CD4-positive, alpha-beta memory T cell (primary cell): Measurements from ENCODE around the gene MAGIX. TPM values are rescaled to one million over a fixed set of nuclear protein-coding genes. Genes with fewer than 3 reads are reported as not detected.
A peak's percentile ranks its signal among the peaks of the same experiment; 100 is the strongest.
"Not testable (repeated sequence)": the region's sequence is repeated elsewhere in the genome, so short reads cannot be mapped to it uniquely, and the experiment has no call there.

Experiments used
- CTCF ChIA-PET: fragments of 350-600 bp; sonication (Branson Sonifier 250); formaldehyde crosslinking; loops from one replicate; lab custom pipeline; 2021; ENCODE audit warnings: inconsistent platforms; ENCODE audit not compliant: partially characterized antibody; lab: Charles Lee
- POLR2A ChIA-PET: fragments of 350-600 bp; sonication (Branson Sonifier 250); formaldehyde crosslinking; loops from one replicate; lab custom pipeline; 2021; ENCODE audit not compliant: partially characterized antibody; lab: Charles Lee
- DNase-seq, 5 donors: peaks; one replicate each; pipeline versions ENCODE4 v3.0.0 to v3.0.0-alpha.2; 2020 to 2022; ENCODE audit warnings: mixed read lengths in 1 of 5
- H3K27ac ChIP-seq: one replicate; pipeline ENCODE4 v1.7.0; 2013; ENCODE audit warnings: low read depth, low read length
- H3K27me3 ChIP-seq: 2 replicates; pipeline ENCODE4 v1.7.0; 2013; ENCODE audit warnings: mild to moderate bottlenecking, low read length, moderate library complexity; ENCODE audit not compliant: insufficient read depth
- H3K36me3 ChIP-seq: 2 replicates; pipeline ENCODE4 v1.7.0; 2013; ENCODE audit warnings: mild to moderate bottlenecking, low read length, moderate library complexity; ENCODE audit not compliant: insufficient read depth
- H3K4me1 ChIP-seq: 2 replicates; pipeline ENCODE4 v1.7.0; 2013; ENCODE audit warnings: mild to moderate bottlenecking, low read length, moderate library complexity; ENCODE audit not compliant: insufficient read depth
- H3K4me3 ChIP-seq, 2 donors: one replicate each; pipeline ENCODE4 v1.7.0; 2013; ENCODE audit warnings: low read length in 2 of 2, mild to moderate bottlenecking in 1 of 2
- H3K9me3 ChIP-seq, 2 donors: one replicate each; pipeline ENCODE4 v1.7.0; 2013; ENCODE audit warnings: low read length in 2 of 2, control low read depth in 1 of 2; ENCODE audit not compliant: control insufficient read depth in 1 of 2
- H3K27ac Mint-ChIP-seq, 7 donors: one replicate each; pipeline ENCODE4 v1.8.0; 2020 to 2021; ENCODE audit warnings: mixed read lengths in 7 of 7, mild to moderate bottlenecking in 6 of 7, inconsistent platforms in 3 of 7, moderate library complexity in 3 of 7
- H3K27me3 Mint-ChIP-seq, 2 donors: one replicate each; pipeline ENCODE4 v1.8.0; 2020 to 2021; ENCODE audit warnings: mixed read lengths in 2 of 2
- H3K36me3 Mint-ChIP-seq, 2 donors: one replicate each; pipeline ENCODE4 v1.8.0; 2020 to 2021; ENCODE audit warnings: mixed read lengths in 2 of 2, inconsistent platforms in 1 of 2, mild to moderate bottlenecking in 1 of 2
- H3K4me1 Mint-ChIP-seq, 4 donors: one replicate each; pipeline ENCODE4 v1.8.0; 2020 to 2021; ENCODE audit warnings: mixed read lengths in 4 of 4, mild to moderate bottlenecking in 1 of 4
- H3K4me3 Mint-ChIP-seq, 8 donors: one replicate each; pipeline ENCODE4 v1.8.0; 2020 to 2021; ENCODE audit warnings: mixed read lengths in 8 of 8, mild to moderate bottlenecking in 7 of 8, moderate library complexity in 6 of 8, inconsistent platforms in 3 of 8
- H3K9me3 Mint-ChIP-seq, 8 donors: one replicate each; pipeline ENCODE4 v1.8.0; 2020 to 2021; ENCODE audit warnings: mixed read lengths in 8 of 8, mild to moderate bottlenecking in 5 of 8, inconsistent platforms in 3 of 8, moderate library complexity in 1 of 8
- intact Hi-C: fragments of 100-400 bp; cut with micrococcal nuclease; formaldehyde crosslinking; loops from one replicate; pipeline ENCODE4 v1.15.1; 2023
- polyA plus RNA-seq, 2 donors: library from polyadenylated mRNA; unstranded; fragments of 300-500 nt; fragmentation: Illumina TruSeq; gene quantifications; one replicate each; pipeline ENCODE4 v1.2.3, GENCODE V29; 2021
- total RNA-seq, 2 experiments: library from RNA; stranded (reverse); gene quantifications; one replicate each; pipeline ENCODE4 v1.2.3, GENCODE V29; 2021

MAGIX gene
- total and polyA plus RNA-seq, 4 experiments from 2014 or later = 0.21 to 2.2 (median 1.3) TPM

DNA sequence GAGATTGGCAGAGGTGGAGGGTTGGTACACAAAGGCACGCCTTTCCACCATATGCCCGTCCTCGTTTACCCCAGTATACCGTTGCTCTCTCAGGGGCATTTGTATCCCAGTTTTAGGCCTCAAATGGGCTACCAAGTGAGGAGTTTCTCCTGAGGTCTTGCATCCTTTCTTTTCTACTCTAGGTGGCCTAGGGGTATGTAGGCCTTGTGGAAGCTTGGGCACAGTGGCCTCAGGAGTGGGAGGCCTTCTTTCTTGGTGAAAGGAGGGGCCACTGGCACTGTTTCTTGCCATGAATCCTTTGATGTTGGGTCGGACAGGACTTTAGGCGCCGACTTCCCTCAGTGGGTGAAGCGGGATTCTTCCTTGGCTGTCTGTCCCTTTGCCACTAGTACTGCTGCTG lies 15.3 kb upstream of the MAGIX start:
- Mint-ChIP-seq H3K36me3 (no peaks in the 10 kb centered on the region), H3K27ac (no peak overlapping the region), H3K4me3 (no peak overlapping the region), H3K9me3 (peaks cover 0 to 5% (median 0%) of the 10 kb centered on the region in 8 donors), H3K4me1 (no peaks in the 10 kb centered on the region), H3K27me3 (no peaks in the 10 kb centered on the region)
- intact Hi-C loops = no loop called here
- no peaks in the 10 kb centered on the region for H3K36me3 ChIP-seq
- no peaks in the 10 kb centered on the region for H3K4me1 ChIP-seq
- H3K27ac ChIP-seq = no peak overlapping the region
- no peaks in the 10 kb centered on the region for H3K9me3 ChIP-seq
- H3K4me3 ChIP-seq = no peak overlapping the region
- CTCF ChIA-PET = no interaction called here
- no peak for DNase-seq
- POLR2A ChIA-PET = no interaction called here
- H3K27me3 ChIP-seq = no peaks in the 10 kb centered on the region

DNA sequence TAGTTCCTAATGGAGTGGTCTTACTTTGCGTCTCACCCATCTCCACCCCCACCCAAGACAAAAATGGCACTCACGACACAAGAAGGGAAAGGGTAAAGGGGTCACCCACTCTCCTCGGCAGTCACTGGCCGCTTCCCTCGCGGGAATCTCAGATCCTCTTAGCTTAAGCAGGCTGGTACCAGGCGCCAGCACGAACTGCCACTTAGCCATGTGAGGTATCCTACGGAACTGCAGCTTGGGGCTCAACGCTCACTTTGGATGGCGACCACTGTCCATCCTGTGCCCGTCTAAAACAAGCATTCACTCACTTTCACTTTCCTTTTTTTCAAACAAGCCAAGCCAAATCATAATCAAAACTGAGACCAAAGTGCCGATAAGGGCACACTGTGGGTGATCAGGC lies 14.6 kb upstream of the MAGIX start:
- H3K4me1 ChIP-seq = no peaks in the 10 kb centered on the region
- ChIA-PET CTCF (no interaction called here), POLR2A (no interaction called here)
- Mint-ChIP-seq H3K27ac (no peak overlapping the region), H3K4me3 (no peak overlapping the region), H3K4me1 (no peaks in the 10 kb centered on the region), H3K9me3 (no peaks in the 10 kb centered on the region), H3K27me3 (no peaks in the 10 kb centered on the region), H3K36me3 (no peaks in the 10 kb centered on the region)
- H3K4me3 ChIP-seq = no peak overlapping the region
- no peaks in the 10 kb centered on the region for H3K9me3 ChIP-seq
- H3K27ac ChIP-seq = no peak overlapping the region
- no peaks in the 10 kb centered on the region for H3K27me3 ChIP-seq
- intact Hi-C loops = no loop called here
- H3K36me3 ChIP-seq = no peaks in the 10 kb centered on the region
- no peak for DNase-seq

DNA sequence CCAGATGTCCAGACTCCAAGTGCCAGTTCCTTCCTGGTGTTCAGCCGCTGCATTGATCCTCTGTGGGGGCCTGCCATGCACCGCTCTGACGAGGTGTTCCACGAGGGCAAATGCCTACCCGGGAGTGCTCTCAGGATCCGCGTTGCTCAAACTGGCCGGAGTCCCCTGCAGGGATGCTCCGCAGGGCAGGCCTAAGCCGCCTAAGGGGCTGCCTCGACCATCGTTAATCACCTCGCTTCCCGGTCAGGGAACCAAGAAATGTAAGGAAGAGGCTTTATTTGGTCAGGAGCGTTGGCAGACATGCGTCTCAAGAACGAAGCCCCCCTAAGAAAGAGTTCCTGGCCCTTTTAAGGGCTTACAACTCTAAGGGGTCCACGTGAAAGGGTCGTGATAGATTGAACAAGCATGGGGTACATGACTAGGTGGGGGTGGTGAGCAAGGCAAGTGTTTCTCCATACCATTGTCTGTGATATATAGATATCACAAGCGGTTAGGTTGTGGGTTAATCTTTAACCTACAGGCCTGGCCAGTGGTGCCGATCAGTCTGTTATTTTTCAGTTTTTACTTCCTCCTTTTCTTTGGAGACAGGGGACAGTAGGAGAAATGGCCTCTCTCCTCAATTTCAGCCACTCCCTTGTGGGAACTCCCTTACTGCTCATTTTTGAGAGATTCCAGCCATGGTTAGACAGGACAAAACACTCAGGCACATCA lies 14.0 kb upstream of the MAGIX start:
- POLR2A ChIA-PET, H3K27me3 ChIP-seq, DNase-seq, H3K36me3 Mint-ChIP-seq, H3K27ac ChIP-seq, H3K4me3 Mint-ChIP-seq, H3K4me1 ChIP-seq, H3K27ac Mint-ChIP-seq, H3K4me3 ChIP-seq, H3K27me3 Mint-ChIP-seq, H3K9me3 Mint-ChIP-seq, intact Hi-C loops, H3K4me1 Mint-ChIP-seq, H3K9me3 ChIP-seq, H3K36me3 ChIP-seq, CTCF ChIA-PET: not testable (repeated sequence)

DNA sequence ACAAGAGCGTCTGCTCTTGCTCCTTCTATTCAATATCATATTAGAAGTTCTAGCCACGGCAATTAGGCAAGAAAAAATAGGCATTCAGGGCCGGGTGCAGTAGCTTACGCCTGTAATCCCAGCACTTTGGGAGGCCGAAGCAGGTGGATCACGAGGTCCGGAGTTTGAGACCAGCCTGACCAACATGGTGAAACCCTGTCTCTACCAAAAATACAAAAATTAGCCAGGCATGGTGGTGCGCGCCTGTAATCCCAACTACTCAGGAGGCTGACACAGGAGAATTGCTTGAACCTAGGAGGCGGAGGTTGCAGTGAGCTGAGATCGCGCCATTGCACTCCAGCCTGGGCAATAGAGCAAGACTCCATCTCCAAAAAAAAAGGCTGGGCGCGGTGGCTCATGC lies 13.3 kb upstream of the MAGIX start:
- H3K4me1 ChIP-seq, H3K4me3 ChIP-seq, H3K36me3 Mint-ChIP-seq, H3K36me3 ChIP-seq, H3K27me3 Mint-ChIP-seq, H3K9me3 ChIP-seq, H3K27ac Mint-ChIP-seq, intact Hi-C loops, DNase-seq, CTCF ChIA-PET, H3K4me1 Mint-ChIP-seq, POLR2A ChIA-PET, H3K9me3 Mint-ChIP-seq, H3K27ac ChIP-seq, H3K4me3 Mint-ChIP-seq, H3K27me3 ChIP-seq: not testable (repeated sequence)

DNA sequence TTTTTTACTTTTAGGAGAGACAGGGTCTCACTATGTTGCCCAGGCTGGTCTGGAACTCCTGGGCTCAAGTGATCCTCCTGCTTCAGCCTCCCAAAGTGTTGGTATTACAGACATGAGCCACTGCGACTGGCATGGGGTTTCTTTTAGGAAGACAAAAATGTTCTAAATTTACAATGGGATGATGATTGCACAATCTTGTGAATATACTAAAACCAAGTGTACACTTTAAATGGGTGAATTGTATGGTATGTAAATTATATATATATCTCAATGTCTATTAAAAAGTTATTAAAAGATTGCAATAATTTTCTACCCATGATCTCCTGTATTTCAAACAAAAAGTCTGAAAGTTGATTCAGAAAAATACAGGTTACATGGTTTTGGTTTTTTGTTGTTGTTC lies 9.1 kb upstream of the MAGIX start:
- no peaks in the 10 kb centered on the region for H3K27me3 ChIP-seq
- Mint-ChIP-seq H3K27ac (no peak overlapping the region), H3K4me1 (peaks cover 9 to 23% (median 12%) of the 10 kb centered on the region in 4 donors), H3K27me3 (no peaks in the 10 kb centered on the region), H3K9me3 (no peaks in the 10 kb centered on the region), H3K36me3 (peaks cover 0 to 7% of the 10 kb centered on the region in 2 donors), H3K4me3 (no peak overlapping the region)
- peaks cover 8% of the 10 kb centered on the region for H3K4me1 ChIP-seq
- H3K4me3 ChIP-seq = no peak overlapping the region
- no peaks in the 10 kb centered on the region for H3K36me3 ChIP-seq
- intact Hi-C loops = no loop called here
- ChIA-PET POLR2A (no interaction called here), CTCF (no interaction called here)
- no peaks in the 10 kb centered on the region for H3K9me3 ChIP-seq
- no peak overlapping the region for H3K27ac ChIP-seq
- no peak for DNase-seq

DNA sequence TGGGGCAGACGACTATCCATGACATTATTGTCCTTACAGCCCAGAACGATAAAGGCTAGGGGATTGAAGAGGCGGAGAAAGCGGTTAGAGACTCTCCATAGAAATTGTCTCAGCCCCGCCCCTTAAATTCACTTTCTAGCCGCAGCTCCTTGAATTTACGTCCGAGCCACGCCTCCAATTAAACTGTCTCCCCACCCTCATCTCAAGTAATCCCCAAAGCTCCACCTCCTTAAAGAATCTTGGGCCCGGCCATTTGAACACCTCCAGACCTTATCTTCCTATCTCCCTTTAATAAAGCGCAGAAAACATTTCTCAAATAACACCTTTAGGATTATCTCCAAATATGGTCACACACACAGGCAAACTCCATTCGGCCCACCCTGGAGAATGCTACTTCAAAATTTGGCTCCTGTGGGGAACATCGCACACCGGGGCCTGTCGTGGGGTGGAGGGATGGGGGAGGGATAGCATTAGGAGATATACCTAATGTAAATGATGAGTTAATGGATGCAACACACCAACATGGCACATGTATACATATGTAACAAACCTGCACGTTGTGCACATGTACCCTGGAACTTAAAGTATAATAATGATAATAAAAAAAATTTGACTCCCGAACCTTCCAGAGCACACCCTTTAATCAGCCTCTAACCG lies 7.2 kb upstream of the MAGIX start:
- peaks cover 8% of the 10 kb centered on the region for H3K4me1 ChIP-seq
- DNase-seq = peak; percentile 25 to 60 (median 27)
- no peaks in the 10 kb centered on the region for H3K27me3 ChIP-seq
- Mint-ChIP-seq H3K27me3 (no peaks in the 10 kb centered on the region), H3K36me3 (peaks cover 0 to 7% of the 10 kb centered on the region in 2 donors), H3K9me3 (no peaks in the 10 kb centered on the region), H3K27ac (peak overlapping the region; percentile 95 to 99 (median 97)), H3K4me1 (peaks cover 9 to 23% (median 12%) of the 10 kb centered on the region in 4 donors), H3K4me3 (peak overlapping the region; percentile 91 to 97 (median 93))
- peak overlapping the region; percentile 86 for H3K27ac ChIP-seq
- intact Hi-C loops = loop anchor here (1.0 to 5.0 kb wide), 3 partner anchors 32 to 153 kb away; partner anchors contain the start of genes GPKOW and GRIPAP1
- no peaks in the 10 kb centered on the region for H3K9me3 ChIP-seq
- no peaks in the 10 kb centered on the region for H3K36me3 ChIP-seq
- POLR2A ChIA-PET = interaction anchor here (0.5 to 2.3 kb wide), 22 partner anchors 9 to 581 kb away, joined by 3 to 37 read pairs (median 4); partner anchors contain the start of genes GPKOW, GRIPAP1, OTUD5 and PLP2
- peak overlapping the region; percentile 29 to 56 for H3K4me3 ChIP-seq
- CTCF ChIA-PET = interaction anchor here (0.7 to 2.5 kb wide), 18 partner anchors 10 to 153 kb away, joined by 3 to 31 read pairs (median 4); partner anchors contain the start of genes GPKOW, PLP2, TFE3 and WDR45
